H1 (cell line): ENCODE measurements around the gene RIPPLY1. TPM values are rescaled to one million over a fixed set of nuclear protein-coding genes. Genes with fewer than 3 reads are reported as not detected.

Experiments
- CTCF ChIA-PET: fragments of 300-600 bp; sonication (Branson Sonifier 250); formaldehyde crosslinking; loops from one replicate; lab custom pipeline; 2021; ENCODE audit not compliant: partially characterized antibody; lab: Charles Lee
- POLR2A ChIA-PET: fragments of 300-600 bp; sonication (Branson Sonifier 250); formaldehyde crosslinking; loops from one replicate; lab custom pipeline; 2021; ENCODE audit warnings: inconsistent platforms; ENCODE audit not compliant: partially characterized antibody; lab: Charles Lee
- DNase-seq, 2 experiments: peaks; one replicate each; pipeline versions ENCODE4 v3.0.0 to v3.0.0-alpha.2; 2010 to 2022; ENCODE audit warnings: low spot score in 2 of 2, low read depth in 1 of 2, mixed read lengths in 1 of 2
- FAIRE-seq: peaks from 2 replicates; lab custom pipeline; 2011; peaks lifted over from hg19 to GRCh38; lab: Jason Lieb, UNC
- H2AFZ ChIP-seq: 2 replicates; pipeline ENCODE4 v1.8.1; 2012; ENCODE audit warnings: low read length, inconsistent platforms
- H2AK5ac ChIP-seq: 2 replicates; pipeline ENCODE4 v1.6.1; 2013; ENCODE audit warnings: low read depth, low read length
- H2BK120ac ChIP-seq: replicated peaks from 2 replicates; pipeline ENCODE3; 2013; ENCODE audit warnings: low read depth, low read length, inconsistent platforms
- H2BK12ac ChIP-seq: 2 replicates; pipeline ENCODE4 v1.6.1; 2013; ENCODE audit warnings: low read depth, low read length
- H2BK15ac ChIP-seq: 2 replicates; pipeline ENCODE4 v1.6.1; 2013; ENCODE audit warnings: low read length
- H2BK20ac ChIP-seq: 2 replicates; pipeline ENCODE4 v1.6.1; 2013; ENCODE audit warnings: low read length
- H2BK5ac ChIP-seq: 2 replicates; pipeline ENCODE4 v1.6.1; 2013; ENCODE audit warnings: low read depth, low read length
- H3K14ac ChIP-seq: 2 replicates; pipeline ENCODE4 v1.6.1; 2013; ENCODE audit warnings: inconsistent platforms; ENCODE audit not compliant: insufficient read length
- H3K18ac ChIP-seq: 2 replicates; pipeline ENCODE4 v1.6.1; 2013; ENCODE audit warnings: low read length; ENCODE audit errors: extremely low read depth
- H3K23ac ChIP-seq: 2 replicates; pipeline ENCODE4 v1.6.1; 2013; ENCODE audit warnings: inconsistent platforms; ENCODE audit not compliant: insufficient read length
- H3K23me2 ChIP-seq: 2 replicates; pipeline ENCODE4 v1.6.1; 2013; ENCODE audit warnings: low read depth, low read length
- H3K27ac ChIP-seq: 2 replicates; pipeline ENCODE4 v1.6.1; 2011; ENCODE audit warnings: low read depth, low read length, inconsistent platforms
- H3K27me3 ChIP-seq, 4 experiments: replicated peaks in 1 of 4; 1 replicate in 1 of 4; 2 replicates in 3 of 4; pipeline versions ENCODE4 v1.6.1 to v1.8.1; 2011 to 2013; ENCODE audit warnings: low read length in 3 of 4, mild to moderate bottlenecking in 3 of 4, inconsistent platforms in 2 of 4, mixed read lengths in 2 of 4, moderate library complexity in 1 of 4; ENCODE audit not compliant: control insufficient read depth in 3 of 4, insufficient read depth in 3 of 4; ENCODE audit errors: extremely low read depth in 1 of 4
- H3K36me3 ChIP-seq, 4 experiments: 2 replicates each; pipeline versions ENCODE4 v1.6.1 to v1.8.1; 2011 to 2013; ENCODE audit warnings: mild to moderate bottlenecking in 4 of 4, low read length in 3 of 4, moderate library complexity in 2 of 4, control low read depth in 1 of 4, inconsistent platforms in 1 of 4; ENCODE audit not compliant: insufficient read depth in 4 of 4, control insufficient read depth in 2 of 4
- H3K4ac ChIP-seq: replicated peaks from 2 replicates; pipeline ENCODE3; 2013; ENCODE audit warnings: low read length, low read depth, mixed read lengths, inconsistent platforms; ENCODE audit not compliant: insufficient read length
- H3K4me1 ChIP-seq, 4 experiments: replicated peaks in 1 of 4; 1 replicate in 1 of 4; 2 replicates in 3 of 4; pipeline versions ENCODE4 v1.6.1 to v1.8.1; 2011 to 2013; ENCODE audit warnings: low read length in 3 of 4, inconsistent platforms in 2 of 4, mixed read lengths in 1 of 4; ENCODE audit not compliant: insufficient read depth in 4 of 4, control insufficient read depth in 3 of 4
- H3K4me2 ChIP-seq, 2 experiments: 2 replicates each; pipeline versions ENCODE4 v1.6.1 to v1.8.1; 2011 to 2013; ENCODE audit warnings: low read depth in 2 of 2, low read length in 2 of 2, control low read depth in 1 of 2, inconsistent platforms in 1 of 2, mild to moderate bottlenecking in 1 of 2; ENCODE audit not compliant: insufficient read depth in 1 of 2
- H3K4me3 ChIP-seq, 4 experiments: fragments of 200-600, 300-600 bp in 1 of 4; sonication (generic), shearing (Covaris generic), sonication (Bioruptor Twin) in 1 of 4; 2 replicates each; pipeline versions ENCODE4 v1.5.1 to v1.8.1; 2011 to 2016; ENCODE audit warnings: low read length in 4 of 4, low read depth in 3 of 4, control low read depth in 2 of 4, inconsistent platforms in 2 of 4, mild to moderate bottlenecking in 2 of 4, mixed read lengths in 1 of 4, moderate library complexity in 1 of 4; ENCODE audit not compliant: insufficient read depth in 2 of 4; ENCODE audit errors: extremely low read depth in 1 of 4
- H3K56ac ChIP-seq: replicated peaks from 2 replicates; pipeline ENCODE3; 2013; ENCODE audit warnings: low read depth, mild to moderate bottlenecking, mixed read lengths, low read length, inconsistent platforms; ENCODE audit not compliant: insufficient read length
- H3K79me1 ChIP-seq: 2 replicates; pipeline ENCODE4 v1.6.1; 2013; ENCODE audit warnings: low read depth, low read length, control low read depth
- H3K79me2 ChIP-seq, 2 experiments: 2 replicates each; pipeline versions ENCODE4 v1.6.1 to v1.8.1; 2012 to 2013; ENCODE audit warnings: low read length in 2 of 2, mild to moderate bottlenecking in 2 of 2, inconsistent platforms in 1 of 2; ENCODE audit not compliant: insufficient read depth in 2 of 2, control insufficient read depth in 1 of 2
- H3K9ac ChIP-seq, 4 experiments: replicated peaks in 1 of 4; 1 replicate in 1 of 4; 2 replicates in 3 of 4; pipeline versions ENCODE4 v1.6.1 to v1.8.1; 2011 to 2013; ENCODE audit warnings: low read depth in 3 of 4, low read length in 3 of 4, control low read depth in 2 of 4, mild to moderate bottlenecking in 2 of 4, moderate library complexity in 2 of 4, inconsistent platforms in 1 of 4; ENCODE audit errors: extremely low read depth in 1 of 4
- H3K9me3 ChIP-seq, 2 experiments: 2 replicates each; pipeline versions ENCODE4 v1.6.1 to v1.8.1; 2012 to 2013; ENCODE audit warnings: mild to moderate bottlenecking in 2 of 2, moderate library complexity in 2 of 2, control low read depth in 1 of 2, inconsistent platforms in 1 of 2, low read depth in 1 of 2, low read length in 1 of 2, mixed read lengths in 1 of 2; ENCODE audit not compliant: insufficient read depth in 2 of 2
- H4K20me1 ChIP-seq, 2 experiments: replicated peaks in 1 of 2; 2 replicates each; pipeline versions ENCODE3 to v1.8.1; 2011 to 2013; ENCODE audit warnings: inconsistent platforms in 2 of 2, low read length in 2 of 2, mild to moderate bottlenecking in 1 of 2; ENCODE audit not compliant: insufficient read depth in 2 of 2, control insufficient read depth in 1 of 2
- H4K5ac ChIP-seq: 2 replicates; pipeline ENCODE4 v1.6.1; 2013; ENCODE audit warnings: low read length, low read depth, mixed read lengths, inconsistent platforms; ENCODE audit not compliant: insufficient read length
- H4K8ac ChIP-seq: 2 replicates; pipeline ENCODE4 v1.8.0; 2013; ENCODE audit warnings: mild to moderate bottlenecking, moderate library complexity, low read length, inconsistent platforms; ENCODE audit not compliant: insufficient read depth; ENCODE audit errors: extremely low read depth
- H4K91ac ChIP-seq: replicated peaks from 2 replicates; pipeline ENCODE3; 2013; ENCODE audit warnings: low read length, mixed read lengths, inconsistent platforms; ENCODE audit not compliant: insufficient read length
- BCL11A ChIP-seq, 2 experiments: IDR thresholded peaks; one replicate each; pipeline ENCODE4 v1.6.1; 2011; ENCODE audit warnings: low read depth in 2 of 2, low read length in 2 of 2, mild to moderate bottlenecking in 2 of 2
- EZH2 ChIP-seq: fragments of 200-600 bp; sonication (generic); IDR thresholded peaks from 2 replicates; pipeline ENCODE4 v1.7.1; 2012; ENCODE audit warnings: low read depth, mild to moderate bottlenecking, moderate library complexity, low read length, inconsistent platforms; ENCODE audit not compliant: severe bottlenecking
- MAX ChIP-seq: IDR thresholded peaks from 2 replicates; pipeline ENCODE4 v1.6.1; 2012; ENCODE audit warnings: inconsistent platforms
- SIN3A ChIP-seq, 2 experiments: IDR thresholded peaks in 1 of 2; conservative IDR thresholded peaks in 1 of 2; 2 replicates each; pipeline ENCODE4 v1.6.1; 2011 to 2012; ENCODE audit warnings: low read length in 2 of 2, improper control_type of control experiment in 1 of 2, low read depth in 1 of 2, mild to moderate bottlenecking in 1 of 2
- WGBS, 2 experiments: shearing (Covaris generic) in 1 of 2; methylation state at CpG; one replicate each; pipeline versions ENCODE4 v1.1.6 to v1.1.7; 2013 to 2015; ENCODE audit warnings: low lambda C conversion rate in 2 of 2, mixed read lengths in 2 of 2, inconsistent platforms in 1 of 2, low coverage in 1 of 2, missing lambda C conversion rate in 1 of 2; ENCODE audit not compliant: insufficient replicate concordance in 2 of 2, insufficient coverage in 1 of 2, insufficient read length in 1 of 2; ENCODE audit errors: extremely low coverage in 1 of 2, missing lambda C conversion rate in 1 of 2; 5-methylcytosine and 5-hydroxymethylcytosine counted together
- polyA plus RNA-seq, 7 experiments: library from polyadenylated mRNA; depleted of rRNA in 3 of 7; stranded (reverse) in 5 of 7; unstranded in 2 of 7; fragments of >200 nt in 5 of 7; fragments of 200-250 nt in 2 of 7; gene quantifications; 1 replicate in 5 of 7; 2 replicates in 1 of 7; 4 replicates in 1 of 7; pipeline versions ENCODE4 v1.2.1 to v1.2.3, GENCODE V29; 2011 to 2013; ENCODE audit warnings: missing spikeins in 2 of 7, mixed read lengths in 2 of 7
- total RNA-seq: library from RNA; stranded (reverse); fragmentation: NEBNext Ultra II Directional; extraction: Animal tissue kit (Norgen Biotek cat#: 25700); gene quantifications from 2 replicates; pipeline ENCODE4 v1.2.1, GENCODE V29; 2021

The RIPPLY1 gene
- total and polyA plus RNA-seq, 2 of the 8 experiments (the other 6 are each of a cell fraction or from before 2014, with no cell fraction given), result not detected

- Histone ChIP-seq H3K79me1 (no peaks in the 10 kb centered on the region), H3K4me3 (no peak overlapping the region), H4K20me1 (no peaks in the 10 kb centered on the region), H3K27me3 (no peaks in the 10 kb centered on the region), H3K36me3 (no peaks in the 10 kb centered on the region), H3K4me2 (no peak overlapping the region), H3K4ac (no peak overlapping the region), H3K56ac (no peak overlapping the region), H4K8ac (no peak overlapping the region), H3K79me2 (no peaks in the 10 kb centered on the region), H3K9me3 (no peaks in the 10 kb centered on the region), H4K5ac (no peak overlapping the region), H3K14ac (no peak overlapping the region), H2BK5ac (no peak overlapping the region), H3K23me2 (no peaks in the 10 kb centered on the region), H2BK12ac (no peak overlapping the region), H3K9ac (no peak overlapping the region), H3K23ac (no peak overlapping the region), H2BK15ac (no peak overlapping the region), H2BK120ac (no peak overlapping the region), H2BK20ac (no peak overlapping the region), H3K18ac (no peak overlapping the region), H2AK5ac (no peak overlapping the region), H4K91ac (no peak overlapping the region), H3K4me1 (no peaks in the 10 kb centered on the region), H3K27ac (no peak overlapping the region), H2AFZ (no peak overlapping the region)
- FAIRE-seq, result no peak
- WGBS, 2 experiments, result 85% methylated on average over 2 of the region's 2 CpGs; no CpG with 5 or more reads in 1 of the 2 experiments
- no peak for TF ChIP-seq BCL11A (IDR thresholded peaks at IDR 0.05; ENCODE audit: low read depth in 2 of 2, low read length in 2 of 2)
- TF ChIP-seq EZH2, result no peak
- no peak for TF ChIP-seq SIN3A (conservative IDR thresholded peaks at IDR 0.05 in 1 of 2, IDR thresholded peaks at IDR 0.05 in 1 of 2; ENCODE audit: low read depth in 1 of 2, low read length in 2 of 2)
- TF ChIP-seq MAX, result no peak
- POLR2A ChIA-PET, result no interaction called here
- no peak for DNase-seq
- CTCF ChIA-PET, result interaction anchor here (0.6 to 2.2 kb wide), 8 partner anchors 18 to 76 kb away, joined by 3 to 13 read pairs (median 6); no protein-coding TSS in a partner anchor
Observed at GRCh38 chrX:106950381-106950780, 47.2 kb upstream of the RIPPLY1 start.
